HG02763 (cell line): ENCODE data around the gene ARL13B.
"Not testable (repeated sequence)": the region's sequence is repeated elsewhere in the genome, so short reads cannot be mapped to it uniquely, and the experiment has no call there.

ENCODE experiments used
- ATAC-seq: cut with Tn5 transposase; IDR thresholded peaks from one replicate; pipeline ENCODE4 v1.9.1; 2021; ENCODE audit warnings: mild to moderate bottlenecking, moderate library complexity; ENCODE audit not compliant: unreplicated experiment

Gene ARL13B

DNA sequence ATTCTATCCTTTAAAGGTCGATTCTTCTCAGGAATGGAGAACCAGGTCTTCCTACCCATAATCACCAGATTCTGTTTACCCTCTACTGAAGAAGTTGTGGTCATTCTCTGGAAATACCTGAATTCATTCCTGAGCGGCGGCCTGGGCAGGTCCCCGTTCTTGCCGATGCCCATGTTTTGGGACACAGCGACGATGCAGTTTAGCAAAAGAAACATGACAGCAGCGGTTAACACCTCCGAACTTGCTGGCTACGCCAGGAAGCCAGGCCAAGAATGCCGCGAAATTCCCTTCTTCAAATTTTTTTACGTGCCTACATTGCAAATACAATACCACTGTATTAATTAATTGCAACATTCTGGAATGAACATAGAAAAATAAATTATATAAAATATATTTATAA, 81.3 kb downstream of the ARL13B start:
- ATAC-seq = no peak

DNA sequence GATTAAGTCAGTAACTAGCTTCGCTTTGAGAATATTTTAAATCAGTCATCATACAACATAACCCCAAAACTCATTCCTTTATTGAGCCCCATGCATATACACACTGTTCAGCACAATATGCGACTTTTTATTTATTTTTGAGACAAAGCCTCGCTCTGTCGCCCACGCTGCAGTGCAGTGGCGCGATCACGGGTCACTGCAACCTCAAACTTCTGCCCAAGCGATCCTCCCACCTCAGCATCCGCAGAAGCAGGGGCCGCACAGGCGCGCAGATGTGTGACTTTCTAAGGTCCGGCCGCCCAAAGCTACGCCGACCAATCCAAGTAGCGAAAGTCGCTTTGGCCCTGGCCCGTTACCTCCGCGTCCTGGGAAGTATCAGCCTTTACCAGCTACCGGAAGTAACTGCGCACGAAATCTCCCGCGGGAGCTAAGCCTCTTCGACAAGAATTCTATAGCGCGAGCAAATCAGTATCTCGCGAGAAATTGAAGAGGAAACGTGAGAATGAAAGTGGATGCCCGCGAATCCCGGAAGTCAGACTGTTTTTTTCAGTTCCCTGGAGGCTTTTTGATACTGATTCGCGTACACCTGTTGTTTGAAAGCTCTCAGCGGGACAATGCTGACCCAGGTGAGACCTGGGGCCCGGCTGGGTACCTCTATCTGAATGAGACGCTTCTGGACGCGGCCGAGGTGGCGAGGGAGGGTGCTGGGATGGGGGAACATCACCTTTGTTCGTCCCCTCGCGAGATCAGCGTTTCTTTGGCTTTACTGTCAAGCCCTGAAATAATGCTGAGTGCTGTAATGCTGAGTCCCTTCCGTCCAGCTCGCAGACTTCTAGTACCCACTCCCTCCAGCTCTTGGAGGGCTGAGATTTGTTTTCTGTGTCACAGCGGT, 82.8 kb downstream of the ARL13B start, which contains the start of the genes DHFR2 and NSUN3:
TSS of gene DHFR2 (minus strand) at position 404 of the 892 bp plus-strand sequence. CDS start 1,405 bp downstream, outside the sequence.
TSS of gene NSUN3 (plus strand) at position 549 of the 892 bp plus-strand sequence. CDS start at position 615, 66 bp downstream.
- peak; percentile 93 for ATAC-seq

DNA sequence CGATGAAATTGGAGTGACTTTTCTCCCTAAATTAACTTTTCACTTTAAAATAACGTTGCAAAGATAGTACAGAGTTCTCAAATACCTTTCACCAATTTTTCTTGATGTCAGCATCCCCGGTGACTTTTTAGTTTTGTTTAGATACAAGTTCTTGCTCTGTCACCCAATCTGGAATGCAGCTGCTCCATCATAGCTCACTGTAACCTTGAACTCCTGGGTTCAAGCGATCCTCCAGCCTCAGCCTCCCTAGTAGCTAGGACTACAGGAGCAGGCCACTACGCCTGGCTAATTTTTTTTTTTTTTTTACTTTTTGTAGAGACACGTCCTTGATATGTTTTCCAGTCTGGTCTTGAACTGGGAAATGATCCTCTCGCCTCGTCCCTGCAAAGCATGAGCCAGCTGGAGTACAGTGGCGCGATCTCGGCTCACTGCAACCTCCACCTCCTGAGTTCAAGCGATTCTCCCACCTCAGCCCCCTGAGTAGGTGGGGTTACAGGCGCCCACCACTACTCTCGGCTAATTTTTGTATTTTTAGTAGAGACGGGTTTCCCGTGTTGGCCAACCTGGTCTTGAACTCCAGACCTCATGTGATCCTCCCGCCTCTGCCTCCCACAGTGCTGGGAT, 83.7 kb downstream of the ARL13B start:
- ATAC-seq = no peak

DNA sequence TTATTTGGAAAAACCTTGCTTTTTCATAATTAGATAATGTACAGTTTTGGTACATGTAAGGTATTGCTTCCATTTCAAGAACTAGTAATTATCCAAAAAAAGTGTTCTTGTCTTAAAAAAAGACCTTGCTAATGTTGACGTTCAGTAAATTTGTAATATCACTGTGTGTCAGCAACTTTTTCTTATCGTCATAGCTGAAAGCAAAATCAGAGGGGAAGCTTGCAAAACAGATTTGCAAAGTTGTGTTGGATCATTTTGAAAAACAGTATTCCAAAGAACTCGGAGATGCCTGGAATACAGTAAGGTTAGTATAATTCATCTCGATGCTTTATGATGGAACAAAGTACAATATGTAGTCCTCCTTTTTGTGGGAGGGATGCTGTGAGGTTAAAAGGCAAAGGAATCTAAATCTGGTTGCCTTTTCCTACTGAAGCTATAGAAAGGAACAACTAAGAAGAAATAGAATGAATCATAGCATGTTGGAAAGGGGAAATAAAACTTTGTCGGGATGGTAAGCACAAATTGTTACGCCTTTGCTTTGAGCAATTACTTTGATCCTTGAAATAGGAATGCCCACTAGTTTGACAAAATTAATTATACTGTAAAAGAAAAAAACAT, 84.4 kb downstream of the ARL13B start:
- ATAC-seq = no peak

DNA sequence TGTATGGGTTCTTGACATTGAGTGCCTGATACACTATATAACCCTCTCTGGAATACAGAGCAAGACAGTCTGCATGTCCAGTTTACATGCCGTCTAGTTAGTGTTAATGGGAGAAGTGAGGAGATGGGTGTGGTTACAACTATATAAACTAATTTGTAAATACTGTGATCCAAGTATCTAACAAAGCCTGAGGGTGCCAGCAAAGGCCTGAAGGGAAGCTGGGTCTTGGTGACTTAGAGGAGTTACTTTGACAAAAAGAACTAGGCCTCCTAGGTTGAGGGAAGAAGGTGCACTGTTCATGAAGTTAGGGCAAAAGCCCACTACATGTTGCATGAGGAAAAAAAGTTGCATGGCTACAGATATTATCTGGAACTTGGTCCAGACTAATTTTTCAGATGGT, 85.2 kb downstream of the ARL13B start:
- no peak for ATAC-seq

DNA sequence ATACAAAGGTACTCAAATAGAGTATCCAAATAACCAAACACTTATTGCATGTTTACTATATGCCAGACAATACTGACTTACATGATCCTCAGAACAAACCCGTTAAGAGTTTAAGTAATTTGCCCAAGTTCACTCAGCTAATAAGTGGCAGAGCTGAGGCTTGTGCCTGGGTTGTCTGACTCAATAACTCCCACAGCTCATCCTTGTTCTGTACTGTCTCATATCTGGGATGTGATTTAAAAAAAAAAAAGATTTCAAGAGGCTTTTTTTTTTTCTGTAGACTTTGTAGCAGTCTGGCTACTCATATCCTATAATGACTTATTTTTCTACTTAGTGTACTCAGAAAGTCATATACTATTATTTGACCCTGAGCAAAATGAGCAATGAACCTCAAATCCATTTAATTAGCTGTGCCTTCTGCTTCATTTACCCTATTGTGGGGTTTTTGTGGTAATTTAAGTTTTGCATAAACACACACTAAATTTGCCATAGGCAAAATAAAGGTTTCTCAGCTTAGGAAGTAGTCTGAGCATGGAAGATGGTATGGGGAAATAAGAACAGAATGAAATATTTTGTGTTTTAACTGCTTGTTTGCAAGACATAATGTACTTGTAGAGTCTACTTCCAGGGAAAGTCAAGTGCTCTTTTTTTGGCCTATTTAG, 86.0 kb downstream of the ARL13B start:
- ATAC-seq = no peak

DNA sequence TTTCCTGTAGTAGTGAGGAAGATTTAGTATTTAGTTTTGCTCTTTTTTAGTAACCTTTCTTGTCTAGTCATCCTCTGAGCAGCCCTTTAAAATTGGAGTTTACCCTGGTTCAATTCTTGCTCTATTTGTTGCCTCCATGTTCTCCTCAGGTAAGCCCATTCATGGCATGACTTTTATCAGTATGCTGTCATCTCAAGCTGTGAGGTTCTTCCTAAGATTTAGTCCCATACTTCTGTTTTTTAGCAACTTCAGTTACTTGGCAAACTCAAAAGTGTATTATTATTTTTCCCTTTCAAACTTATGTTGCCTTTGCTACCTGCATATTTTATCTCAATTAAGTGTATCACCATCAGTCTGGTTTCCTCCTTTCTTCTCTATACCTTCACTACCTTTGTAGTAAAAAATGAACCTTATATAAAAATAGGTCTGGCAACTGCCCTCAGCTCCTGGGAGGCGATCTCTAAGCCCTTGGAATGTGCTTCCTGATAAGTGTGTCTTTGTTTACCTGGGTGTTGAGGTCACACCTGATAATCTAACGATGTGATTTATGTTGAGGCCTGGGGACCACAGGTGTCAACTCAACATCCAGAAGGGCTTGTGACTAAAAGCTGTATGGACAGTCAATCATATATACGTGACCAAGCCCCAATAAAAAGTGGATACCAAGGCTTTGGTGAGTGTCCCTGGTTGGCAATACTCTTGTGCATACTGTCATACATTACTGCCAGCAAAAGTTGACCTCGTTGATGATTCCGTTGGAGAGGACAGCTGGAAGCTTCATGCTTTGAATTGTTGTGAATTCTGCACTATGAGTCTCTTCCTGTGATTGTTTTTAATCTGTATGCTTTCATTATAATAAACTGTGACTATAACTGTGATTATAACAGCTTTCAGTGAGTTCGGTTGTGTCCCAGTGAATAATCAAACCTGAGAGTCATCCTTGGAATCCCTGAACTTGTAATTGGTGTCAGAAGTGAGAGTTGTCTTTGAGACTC, 86.8 kb downstream of the ARL13B start:
- no peak for ATAC-seq

DNA sequence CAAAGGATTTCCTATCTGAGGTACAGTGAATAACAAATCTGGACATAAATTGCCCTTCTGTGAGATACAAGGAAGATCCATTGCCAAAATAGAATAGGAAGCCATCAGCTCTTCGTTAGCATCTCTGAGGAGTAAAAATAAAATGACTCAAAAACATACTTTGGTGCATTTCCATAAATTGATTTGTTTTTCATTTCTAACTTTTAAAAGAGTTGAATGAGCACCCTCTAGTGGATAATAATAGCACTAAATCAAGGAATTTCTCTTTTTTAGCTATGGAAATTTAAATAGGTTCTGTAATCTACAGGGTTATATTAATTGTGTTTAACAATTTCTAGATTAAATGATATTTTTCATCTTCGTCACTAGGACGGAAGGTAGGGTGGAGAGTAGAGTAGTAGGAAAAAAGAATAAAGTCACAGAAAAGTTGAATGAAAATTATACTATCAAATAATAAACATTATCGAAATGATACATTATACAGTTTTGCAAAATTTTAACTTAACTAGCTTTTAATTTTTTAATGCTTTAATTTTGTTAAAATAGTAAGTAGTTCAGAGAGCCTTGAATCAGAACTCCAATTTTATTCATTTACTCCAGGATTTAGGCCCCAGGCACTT, 89.3 kb downstream of the ARL13B start:
- ATAC-seq = no peak

DNA sequence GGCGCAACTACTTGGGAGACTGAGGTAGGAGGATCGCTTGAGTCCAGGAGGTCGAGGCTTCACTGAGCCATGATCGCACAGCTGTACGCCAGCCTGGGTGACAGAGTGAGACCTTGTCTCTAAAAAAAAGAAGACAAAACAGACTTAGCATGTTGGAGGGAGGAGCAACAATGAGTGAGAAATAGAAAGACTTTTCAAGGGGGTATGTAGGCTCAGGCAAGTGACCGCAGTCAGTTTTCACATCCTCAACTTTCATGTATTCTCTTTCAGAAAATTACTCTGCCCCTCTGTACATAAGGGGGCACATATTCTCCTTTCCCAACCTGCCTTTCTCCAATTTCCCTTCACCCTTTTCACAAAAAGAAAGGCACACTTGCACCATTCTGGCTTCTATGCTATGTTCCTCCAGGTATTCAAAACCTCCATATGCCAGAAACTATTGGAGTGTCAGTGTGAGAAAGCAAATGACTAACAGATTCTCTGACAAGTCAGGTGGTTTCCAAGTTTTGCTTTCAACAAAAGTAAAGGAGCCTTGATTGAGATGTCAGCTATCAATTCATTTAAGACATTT, 90.5 kb downstream of the ARL13B start:
- peak; percentile 53 for ATAC-seq

DNA sequence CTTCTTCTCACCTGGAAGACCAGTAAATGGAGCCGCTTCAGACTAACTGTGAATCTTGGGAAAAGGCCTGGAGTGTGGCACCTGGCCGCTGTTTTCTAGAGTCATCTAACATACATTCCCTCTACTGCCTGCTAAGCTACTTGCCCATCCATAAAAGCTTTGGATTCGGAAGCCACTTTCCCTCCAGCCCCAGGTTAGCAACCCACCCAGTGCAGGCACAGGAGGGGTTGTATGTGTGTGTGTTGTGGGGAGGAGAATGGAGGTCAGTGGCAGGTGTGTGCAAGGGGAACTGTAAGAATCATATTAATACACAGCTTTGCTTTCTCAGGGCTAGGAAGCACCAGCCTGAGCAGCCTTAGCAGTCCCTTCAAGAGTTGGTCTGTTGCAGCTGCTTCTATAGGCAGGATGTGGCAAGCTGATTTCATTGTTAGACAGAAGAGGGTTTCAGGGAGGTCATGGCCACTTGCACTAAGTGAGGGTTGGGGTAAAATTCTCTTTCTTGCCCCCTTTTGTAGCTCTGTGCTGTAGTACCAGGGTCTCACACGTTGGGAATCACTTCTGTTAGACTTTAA, 91.8 kb downstream of the ARL13B start:
- ATAC-seq = peak; percentile 81

DNA sequence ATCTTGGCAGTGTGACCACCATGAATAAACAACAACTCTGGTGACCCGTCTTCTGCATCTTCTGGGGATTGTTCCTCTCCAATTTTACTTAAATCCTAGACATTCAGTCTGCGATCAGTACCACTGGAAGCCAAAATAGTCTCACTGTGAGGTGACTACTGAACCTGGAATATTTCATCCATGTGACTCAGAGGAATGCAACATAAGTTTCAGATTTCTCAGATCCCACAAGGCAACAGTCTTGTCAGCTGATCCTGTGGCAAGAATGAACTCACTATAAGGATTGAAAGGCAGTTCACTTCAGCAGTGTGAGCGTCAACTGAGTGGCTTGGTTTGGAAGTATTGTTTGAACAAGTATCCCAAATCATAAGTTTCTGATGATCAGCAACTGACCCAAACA, 96.1 kb downstream of the ARL13B start:
- no peak for ATAC-seq

DNA sequence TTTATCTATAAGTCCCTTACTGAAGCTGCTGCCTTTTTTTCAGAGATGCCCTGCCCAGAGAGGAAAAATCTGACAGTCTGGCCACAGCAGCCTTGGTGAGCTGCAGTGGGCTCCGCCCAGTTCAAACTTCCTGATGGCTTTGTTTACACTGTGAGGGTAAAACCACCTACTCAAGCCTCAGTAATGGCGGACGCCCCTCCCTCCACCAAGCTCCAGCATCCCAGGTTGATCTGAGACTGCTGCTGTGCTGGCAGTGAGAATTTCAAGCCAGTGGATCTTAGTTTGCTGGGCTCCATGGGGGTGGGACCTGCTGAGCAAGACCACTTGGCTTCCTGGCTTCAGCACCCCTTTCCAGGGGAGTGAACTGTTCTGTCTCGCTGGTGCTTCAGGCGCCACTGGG, 100.6 kb downstream of the ARL13B start:
- not testable (repeated sequence) for ATAC-seq

DNA sequence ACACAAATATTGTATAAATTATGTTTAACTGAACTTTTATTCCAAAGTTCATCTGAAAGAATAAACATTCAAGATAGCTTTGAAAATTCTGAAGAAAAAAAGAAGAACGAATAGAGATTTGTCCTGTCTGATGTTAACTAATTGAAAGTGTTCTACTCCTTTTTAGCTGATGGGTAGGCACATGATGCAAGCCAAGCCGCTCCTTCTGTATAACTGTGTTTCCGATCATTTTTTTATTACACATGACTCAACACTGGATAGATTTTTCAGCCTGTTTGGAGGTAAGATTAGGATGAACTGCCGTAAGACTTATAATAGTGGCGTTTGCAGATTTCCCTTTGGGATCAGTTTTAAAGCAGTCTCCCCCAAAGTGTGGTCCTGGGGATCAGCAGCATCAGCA, 101.9 kb downstream of the ARL13B start:
- ATAC-seq = no peak

DNA sequence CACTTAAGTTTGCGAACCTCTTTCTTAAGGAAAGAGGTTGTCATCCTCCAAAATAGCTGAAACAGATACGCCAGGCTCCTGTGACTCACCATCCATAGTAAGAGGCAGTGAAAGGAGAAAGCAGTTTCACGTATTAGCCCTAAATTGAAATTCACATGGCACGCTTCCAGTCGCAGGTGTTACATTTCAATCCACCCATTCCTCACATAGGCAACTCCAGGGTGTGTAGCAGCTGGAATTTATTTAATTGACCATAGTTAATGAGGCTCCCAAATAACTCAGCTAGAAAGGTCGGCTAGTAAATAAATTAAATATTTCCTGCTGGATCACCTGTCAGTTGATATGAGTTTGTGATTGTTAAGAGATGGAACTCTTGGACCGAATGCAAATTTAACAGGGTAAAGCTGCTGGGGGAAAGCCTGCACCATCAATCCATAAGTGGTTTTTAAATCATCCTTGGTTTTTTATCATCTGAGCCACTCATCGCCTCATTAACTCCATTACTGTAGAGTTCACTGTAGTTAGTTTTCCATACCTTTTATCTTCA, 102.5 kb downstream of the ARL13B start:
- no peak for ATAC-seq

DNA sequence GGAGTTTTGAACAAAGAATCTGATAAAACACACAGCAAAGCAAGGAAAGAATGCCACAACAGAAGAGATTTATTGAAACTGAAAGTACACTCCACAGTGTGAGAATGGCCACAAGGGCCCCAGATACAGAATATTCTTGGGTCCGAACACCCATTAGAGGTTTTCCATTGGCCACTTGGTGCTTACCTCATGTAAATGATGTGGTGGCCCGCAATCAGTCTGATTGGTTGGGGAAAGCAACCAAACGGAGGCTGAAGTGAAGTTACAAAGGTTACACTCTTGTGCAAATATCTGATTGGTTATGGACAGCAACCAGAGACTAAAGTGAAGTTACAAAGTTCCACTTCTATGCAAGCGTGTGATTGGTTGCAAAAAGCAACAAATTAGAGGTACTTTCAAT, 103.3 kb downstream of the ARL13B start:
- ATAC-seq = no peak

DNA sequence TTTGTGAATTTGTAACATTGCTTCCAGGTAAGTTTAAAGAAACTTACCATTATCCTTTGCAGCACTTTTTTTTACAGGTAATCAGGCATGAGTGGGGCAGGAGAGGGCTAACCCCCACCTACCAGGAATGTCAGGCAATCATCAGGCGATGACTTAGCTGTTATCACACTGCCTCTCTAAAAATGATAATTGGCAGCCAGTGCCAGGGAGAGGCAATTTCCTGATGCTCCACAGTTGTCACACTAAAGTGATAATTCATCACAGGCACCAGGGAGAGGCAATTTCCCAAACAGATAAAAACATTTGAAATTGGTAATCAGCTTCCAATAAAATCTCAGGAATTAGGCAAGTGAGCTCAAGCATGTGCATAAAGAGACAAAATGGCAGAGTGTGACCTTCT, 109.2 kb downstream of the ARL13B start:
- ATAC-seq = no peak

DNA sequence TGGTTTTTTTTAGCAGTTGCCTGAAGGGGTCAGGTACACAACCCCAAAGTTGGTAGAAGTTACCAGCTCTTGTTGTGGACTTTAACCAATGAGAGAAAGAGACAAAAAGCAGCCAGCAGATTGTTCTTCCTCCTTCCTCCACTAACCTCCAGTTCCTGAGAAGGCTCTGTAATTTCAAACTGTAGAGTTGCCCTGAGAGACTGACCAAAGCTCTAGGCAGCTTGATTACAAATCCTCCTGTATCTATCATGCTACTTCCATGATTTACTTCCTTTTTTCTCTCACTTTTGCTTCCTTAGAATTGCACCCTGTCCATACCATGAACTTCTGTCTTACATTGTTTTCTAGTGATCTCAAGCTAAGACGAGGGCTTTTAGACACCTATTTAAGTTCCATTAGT, 112.1 kb downstream of the ARL13B start:
- ATAC-seq = no peak

DNA sequence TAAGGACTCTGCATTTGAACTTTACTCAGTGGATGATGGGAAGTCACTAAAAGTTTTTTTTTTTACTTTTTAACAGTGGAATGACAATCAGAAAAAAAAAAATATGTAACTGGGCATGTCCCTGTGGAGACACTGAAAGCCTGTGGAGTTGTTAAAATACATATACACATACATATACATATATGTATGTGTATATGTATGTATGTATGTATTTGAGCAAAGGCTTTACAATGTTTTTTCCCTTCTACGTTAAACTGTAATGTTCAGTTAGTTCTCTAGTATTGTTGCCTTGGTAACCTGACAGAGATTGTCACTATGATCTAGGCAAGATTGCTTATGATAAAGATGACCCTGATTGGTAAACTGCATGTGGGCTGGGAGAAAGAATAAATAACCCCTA, 113.2 kb downstream of the ARL13B start:
- no peak for ATAC-seq

DNA sequence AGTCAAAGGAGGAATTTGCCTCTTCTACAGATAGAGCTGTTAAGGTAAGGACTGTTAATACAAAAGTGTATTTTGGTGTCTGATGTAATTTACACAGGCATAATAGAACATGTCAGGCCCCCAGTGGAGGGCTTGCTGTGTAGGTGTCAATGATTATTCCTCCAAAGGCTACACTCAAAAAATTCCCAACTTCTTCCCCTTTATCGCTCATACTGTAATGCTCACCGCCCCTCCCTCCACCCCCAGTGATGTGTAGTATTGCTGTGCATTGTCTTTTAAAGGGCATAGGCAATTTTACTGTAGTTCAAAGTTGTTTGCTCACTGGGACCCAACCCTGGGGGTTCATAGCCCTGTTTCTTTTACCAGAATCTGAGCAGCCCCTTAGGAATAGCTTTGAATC, 115.2 kb downstream of the ARL13B start:
- no peak for ATAC-seq
